CD4-positive, CD25-positive, alpha-beta regulatory T cell (primary cell): ENCODE results near the gene HPN. TPM values are rescaled to one million over a fixed set of nuclear protein-coding genes. Genes with fewer than 3 reads are reported as not detected.
A peak's percentile ranks its signal among the peaks of the same experiment; 100 is the strongest.
"Not testable (repeated sequence)": the region's sequence is repeated elsewhere in the genome, so short reads cannot be mapped to it uniquely, and the experiment has no call there.

Source experiments
- ATAC-seq, 2 donors: fragments of 150-1000 bp; cut with Tn5 transposase; one replicate each; pipeline ENCODE4 v1.10.0; 2021; ENCODE audit warnings: low read depth in 2 of 2, moderate number of reproducible peaks in 2 of 2, moderate library complexity in 1 of 2
- DNase-seq, 3 donors: peaks; one replicate each; pipeline versions ENCODE4 v3.0.0 to v3.0.0-alpha.2; 2012 to 2022; ENCODE audit warnings: mixed read lengths in 1 of 3
- H3K27ac ChIP-seq: one replicate; pipeline ENCODE4 v1.7.0; 2013; ENCODE audit warnings: mild to moderate bottlenecking, low read length; ENCODE audit not compliant: insufficient read depth, poor library complexity, severe bottlenecking
- H3K27me3 ChIP-seq: one replicate; pipeline ENCODE4 v1.7.0; 2013; ENCODE audit warnings: low read length; ENCODE audit not compliant: control insufficient read depth, insufficient read depth
- H3K36me3 ChIP-seq: one replicate; pipeline ENCODE4 v1.7.0; 2013; ENCODE audit warnings: mild to moderate bottlenecking, low read length, moderate library complexity; ENCODE audit not compliant: control insufficient read depth, insufficient read depth
- H3K4me1 ChIP-seq: 2 replicates; pipeline ENCODE4 v1.7.0; 2013; ENCODE audit warnings: mild to moderate bottlenecking, low read length; ENCODE audit not compliant: insufficient read depth, control insufficient read depth, poor library complexity, severe bottlenecking
- H3K4me3 ChIP-seq: one replicate; pipeline ENCODE4 v1.7.0; 2013; ENCODE audit warnings: low read depth, mild to moderate bottlenecking, low read length, moderate library complexity
- H3K9me3 ChIP-seq, 2 experiments: 1 replicate in 1 of 2; 2 replicates in 1 of 2; pipeline ENCODE4 v1.7.0; 2013; ENCODE audit warnings: low read length in 2 of 2, mild to moderate bottlenecking in 1 of 2, moderate library complexity in 1 of 2; ENCODE audit not compliant: control insufficient read depth in 2 of 2
- H3K27ac Mint-ChIP-seq, 3 donors: one replicate each; pipeline ENCODE4 v1.8.0; 2020 to 2022; ENCODE audit warnings: mild to moderate bottlenecking in 3 of 3, mixed read lengths in 3 of 3, moderate library complexity in 2 of 3
- H3K27me3 Mint-ChIP-seq: one replicate; pipeline ENCODE4 v1.8.0; 2022; ENCODE audit warnings: mild to moderate bottlenecking, mixed read lengths
- H3K36me3 Mint-ChIP-seq: one replicate; pipeline ENCODE4 v1.8.0; 2020; ENCODE audit warnings: mixed read lengths
- H3K4me1 Mint-ChIP-seq, 4 donors: one replicate each; pipeline ENCODE4 v1.8.0; 2020 to 2022; ENCODE audit warnings: mixed read lengths in 4 of 4, mild to moderate bottlenecking in 1 of 4
- H3K4me3 Mint-ChIP-seq, 4 donors: one replicate each; pipeline ENCODE4 v1.8.0; 2020 to 2022; ENCODE audit warnings: mild to moderate bottlenecking in 4 of 4, mixed read lengths in 4 of 4, moderate library complexity in 3 of 4
- H3K9me3 Mint-ChIP-seq, 7 donors: one replicate each; pipeline ENCODE4 v1.8.0; 2020 to 2022; ENCODE audit warnings: mixed read lengths in 7 of 7, mild to moderate bottlenecking in 3 of 7, moderate library complexity in 2 of 7
- polyA plus RNA-seq, 4 donors: library from polyadenylated mRNA; unstranded; fragments of 300-500 nt; fragmentation: Illumina TruSeq; gene quantifications; one replicate each; pipeline ENCODE4 v1.2.3, GENCODE V29; 2021
- total RNA-seq: library from RNA; stranded (reverse); gene quantifications from one replicate; pipeline ENCODE4 v1.2.3, GENCODE V29; 2022

The HPN gene
- not detected for total RNA-seq
- under 1 TPM in 2 of 4 donors, not detected in 2; 0.54 to 0.70 TPM for polyA plus RNA-seq

GRCh38 chr19:35041548-35042055 lies at the start of gene HPN:
TSS of gene HPN (plus strand) at chr19:35041721. CDS start at chr19:35042507, 786 bp downstream.
- DNase-seq, result no peak
- no peaks in the 10 kb centered on the region for H3K9me3 ChIP-seq
- Mint-ChIP-seq H3K27ac (peak within 1 kb of the TSS; percentile 69 to 94 (median 88)), H3K27me3 (peaks cover 28% of the 10 kb centered on the region), H3K9me3 (peaks cover 0 to 1% (median 0%) of the 10 kb centered on the region in 7 donors), H3K4me3 (peak within 1 kb of the TSS in 3 of 4 donors; percentile 78 to 87 (median 80)), H3K4me1 (peaks cover 0 to 56% (median 24%) of the 10 kb centered on the region in 4 donors), H3K36me3 (no peaks in the 10 kb centered on the region)
- peaks cover 24% of the 10 kb centered on the region for H3K4me1 ChIP-seq
- H3K36me3 ChIP-seq, result no peaks in the 10 kb centered on the region
- ATAC-seq, result no peak
- H3K27me3 ChIP-seq, result no peaks in the 10 kb centered on the region
- H3K4me3 ChIP-seq, result no peak within 1 kb of the TSS
- H3K27ac ChIP-seq, result no peak within 1 kb of the TSS

- not testable (repeated sequence) for H3K27me3 ChIP-seq, DNase-seq, H3K9me3 Mint-ChIP-seq, H3K27me3 Mint-ChIP-seq, H3K9me3 ChIP-seq, H3K27ac ChIP-seq, ATAC-seq, H3K27ac Mint-ChIP-seq, H3K4me3 Mint-ChIP-seq, H3K36me3 Mint-ChIP-seq, H3K4me3 ChIP-seq, H3K36me3 ChIP-seq
- peaks cover 23% of the 10 kb centered on the region for H3K4me1 ChIP-seq
- H3K4me1 Mint-ChIP-seq, result peaks cover 7 to 45% (median 14%) of the 10 kb centered on the region in 4 donors
Observed at GRCh38 chr19:34992582-34992981, 48.9 kb upstream of the HPN start.

- Mint-ChIP-seq H3K36me3 (no peaks in the 10 kb centered on the region), H3K9me3 (peaks cover 0 to 2% (median 0%) of the 10 kb centered on the region in 7 donors), H3K27me3 (peaks cover 5% of the 10 kb centered on the region), H3K27ac (peak overlapping the region in 2 of 3 donors; percentile 25 to 70), H3K4me3 (no peak overlapping the region), H3K4me1 (peaks cover 8 to 53% (median 24%) of the 10 kb centered on the region in 4 donors)
- H3K27ac ChIP-seq, result no peak overlapping the region
- no peaks in the 10 kb centered on the region for H3K36me3 ChIP-seq
- H3K27me3 ChIP-seq, result no peaks in the 10 kb centered on the region
- no peak overlapping the region for H3K4me3 ChIP-seq
- ATAC-seq (no peak), DNase-seq (no peak)
- peaks cover 40% of the 10 kb centered on the region for H3K4me1 ChIP-seq
- H3K9me3 ChIP-seq, result no peaks in the 10 kb centered on the region
Observed at GRCh38 chr19:34994286-34994642, 47.3 kb upstream of the HPN start.

GRCh38 chr19:34994643-34995541 lies 46.6 kb upstream of the HPN start:
- ATAC-seq (no peak), DNase-seq (no peak)
- no peak overlapping the region for H3K27ac ChIP-seq
- H3K27me3 ChIP-seq, result no peaks in the 10 kb centered on the region
- peaks cover 0 to 2% (median 0%) of the 10 kb centered on the region in 7 donors for H3K9me3 Mint-ChIP-seq
- peaks cover 46% of the 10 kb centered on the region for H3K4me1 ChIP-seq
- H3K4me3 Mint-ChIP-seq, result no peak overlapping the region
- H3K4me3 ChIP-seq, result no peak overlapping the region
- H3K36me3 Mint-ChIP-seq, result no peaks in the 10 kb centered on the region
- H3K27ac Mint-ChIP-seq, result peak overlapping the region in 2 of 3 donors; percentile 94 to 98
- no peaks in the 10 kb centered on the region for H3K36me3 ChIP-seq
- H3K9me3 ChIP-seq, result no peaks in the 10 kb centered on the region
- peaks cover 8 to 55% (median 24%) of the 10 kb centered on the region in 4 donors for H3K4me1 Mint-ChIP-seq
- H3K27me3 Mint-ChIP-seq, result peaks cover 5% of the 10 kb centered on the region

- Mint-ChIP-seq H3K27me3 (peaks cover 5% of the 10 kb centered on the region), H3K4me3 (peak overlapping the region in 1 of 4 donors; percentile 24), H3K4me1 (peaks cover 8 to 50% (median 22%) of the 10 kb centered on the region in 4 donors), H3K27ac (peak overlapping the region in 2 of 3 donors; percentile 94 to 98), H3K36me3 (no peaks in the 10 kb centered on the region), H3K9me3 (peaks cover 0 to 2% (median 0%) of the 10 kb centered on the region in 7 donors)
- Histone ChIP-seq H3K4me1 (peaks cover 47% of the 10 kb centered on the region), H3K36me3 (no peaks in the 10 kb centered on the region), H3K9me3 (no peaks in the 10 kb centered on the region), H3K4me3 (no peak overlapping the region), H3K27me3 (no peaks in the 10 kb centered on the region), H3K27ac (no peak overlapping the region)
- ATAC-seq, result no peak
- DNase-seq, result no peak
Observed at GRCh38 chr19:34995551-34995950, 46.0 kb upstream of the HPN start.

GRCh38 chr19:34997071-34997617 lies 44.4 kb upstream of the HPN start:
- DNase-seq, result peak in 2 of 3 donors; percentile 68 to 75
- H3K27me3 ChIP-seq, result no peaks in the 10 kb centered on the region
- peaks cover 62% of the 10 kb centered on the region for H3K4me1 ChIP-seq
- no peaks in the 10 kb centered on the region for H3K36me3 ChIP-seq
- peak overlapping the region; percentile 59 for H3K4me3 ChIP-seq
- Mint-ChIP-seq H3K4me1 (peaks cover 8 to 58% (median 31%) of the 10 kb centered on the region in 4 donors), H3K4me3 (peak overlapping the region; percentile 76 to 99 (median 87)), H3K9me3 (peaks cover 0 to 2% (median 0%) of the 10 kb centered on the region in 7 donors), H3K27ac (peak overlapping the region; percentile 94 to 98 (median 94)), H3K27me3 (peaks cover 5% of the 10 kb centered on the region), H3K36me3 (peaks cover 8% of the 10 kb centered on the region)
- H3K9me3 ChIP-seq, result no peaks in the 10 kb centered on the region
- peak; percentile 25 to 27 for ATAC-seq
- peak overlapping the region; percentile 75 for H3K27ac ChIP-seq

GRCh38 chr19:34998224-34998623 lies 43.3 kb upstream of the HPN start:
- not testable (repeated sequence) for H3K27me3 Mint-ChIP-seq, DNase-seq, H3K9me3 ChIP-seq, H3K36me3 ChIP-seq, ATAC-seq, H3K9me3 Mint-ChIP-seq, H3K27me3 ChIP-seq, H3K4me3 ChIP-seq
- H3K4me1 Mint-ChIP-seq, result peaks cover 8 to 69% (median 41%) of the 10 kb centered on the region in 4 donors
- H3K27ac ChIP-seq, result peak overlapping the region; percentile 90
- H3K27ac Mint-ChIP-seq, result peak overlapping the region; percentile 98
- peaks cover 73% of the 10 kb centered on the region for H3K4me1 ChIP-seq
- H3K36me3 Mint-ChIP-seq, result peaks cover 13% of the 10 kb centered on the region
- peak overlapping the region; percentile 87 to 90 (median 88) for H3K4me3 Mint-ChIP-seq
